ENCODE results near the gene SALL3. TPM values are rescaled to one million over a fixed set of nuclear protein-coding genes. Genes with fewer than 3 reads are reported as not detected.

The SALL3 gene
- total RNA-seq, 2 donors from 2014 or later: 0.05 TPM; not detected in 1

DNA sequence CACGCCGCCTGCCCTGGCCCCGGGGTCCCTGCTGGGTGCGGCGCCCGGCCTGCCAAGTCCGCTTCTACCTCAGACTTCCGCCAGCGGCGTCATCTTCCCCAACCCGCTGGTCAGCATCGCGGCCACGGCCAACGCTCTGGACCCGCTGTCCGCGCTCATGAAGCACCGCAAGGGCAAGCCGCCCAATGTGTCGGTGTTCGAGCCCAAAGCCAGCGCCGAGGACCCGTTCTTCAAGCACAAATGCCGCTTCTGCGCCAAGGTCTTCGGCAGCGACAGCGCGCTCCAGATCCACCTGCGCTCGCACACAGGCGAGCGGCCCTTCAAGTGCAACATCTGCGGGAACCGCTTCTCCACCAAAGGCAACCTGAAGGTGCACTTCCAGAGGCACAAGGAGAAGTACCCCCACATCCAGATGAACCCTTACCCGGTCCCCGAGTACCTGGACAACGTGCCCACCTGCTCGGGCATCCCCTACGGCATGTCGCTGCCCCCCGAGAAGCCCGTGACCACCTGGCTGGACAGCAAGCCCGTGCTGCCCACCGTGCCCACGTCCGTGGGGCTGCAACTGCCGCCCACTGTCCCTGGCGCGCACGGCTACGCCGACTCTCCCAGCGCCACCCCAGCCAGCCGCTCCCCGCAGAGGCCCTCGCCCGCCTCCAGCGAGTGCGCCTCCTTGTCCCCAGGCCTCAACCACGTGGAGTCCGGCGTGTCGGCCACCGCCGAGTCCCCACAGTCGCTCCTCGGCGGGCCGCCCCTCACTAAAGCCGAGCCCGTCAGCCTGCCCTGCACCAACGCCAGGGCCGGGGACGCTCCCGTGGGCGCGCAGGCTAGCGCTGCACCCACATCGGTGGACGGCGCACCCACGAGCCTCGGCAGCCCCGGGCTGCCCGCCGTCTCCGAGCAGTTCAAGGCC is 13.7 kb downstream of the SALL3 start:
- Histone ChIP-seq H3K36me3 (no peaks in the 10 kb centered on the region), H3K4me3 (no peak overlapping the region), H3K9ac (ENCODE audit: low read depth in 2 of 2, low read length in 2 of 2) (no peak overlapping the region), H3K27ac (no peak overlapping the region), H3K27me3 (peaks cover 4% of the 10 kb centered on the region), H3K4me1 (no peaks in the 10 kb centered on the region), H3K9me3 (no peaks in the 10 kb centered on the region)
- no peak for DNase-seq
- intact Hi-C loops (cut with DNase I): no loop called here
- TF ChIP-seq, protein P1, sequence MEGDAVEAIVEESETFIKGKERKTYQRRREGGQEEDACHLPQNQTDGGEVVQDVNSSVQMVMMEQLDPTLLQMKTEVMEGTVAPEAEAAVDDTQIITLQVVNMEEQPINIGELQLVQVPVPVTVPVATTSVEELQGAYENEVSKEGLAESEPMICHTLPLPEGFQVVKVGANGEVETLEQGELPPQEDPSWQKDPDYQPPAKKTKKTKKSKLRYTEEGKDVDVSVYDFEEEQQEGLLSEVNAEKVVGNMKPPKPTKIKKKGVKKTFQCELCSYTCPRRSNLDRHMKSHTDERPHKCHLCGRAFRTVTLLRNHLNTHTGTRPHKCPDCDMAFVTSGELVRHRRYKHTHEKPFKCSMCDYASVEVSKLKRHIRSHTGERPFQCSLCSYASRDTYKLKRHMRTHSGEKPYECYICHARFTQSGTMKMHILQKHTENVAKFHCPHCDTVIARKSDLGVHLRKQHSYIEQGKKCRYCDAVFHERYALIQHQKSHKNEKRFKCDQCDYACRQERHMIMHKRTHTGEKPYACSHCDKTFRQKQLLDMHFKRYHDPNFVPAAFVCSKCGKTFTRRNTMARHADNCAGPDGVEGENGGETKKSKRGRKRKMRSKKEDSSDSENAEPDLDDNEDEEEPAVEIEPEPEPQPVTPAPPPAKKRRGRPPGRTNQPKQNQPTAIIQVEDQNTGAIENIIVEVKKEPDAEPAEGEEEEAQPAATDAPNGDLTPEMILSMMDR (IDR thresholded peaks at IDR 0.05): no peak

DNA sequence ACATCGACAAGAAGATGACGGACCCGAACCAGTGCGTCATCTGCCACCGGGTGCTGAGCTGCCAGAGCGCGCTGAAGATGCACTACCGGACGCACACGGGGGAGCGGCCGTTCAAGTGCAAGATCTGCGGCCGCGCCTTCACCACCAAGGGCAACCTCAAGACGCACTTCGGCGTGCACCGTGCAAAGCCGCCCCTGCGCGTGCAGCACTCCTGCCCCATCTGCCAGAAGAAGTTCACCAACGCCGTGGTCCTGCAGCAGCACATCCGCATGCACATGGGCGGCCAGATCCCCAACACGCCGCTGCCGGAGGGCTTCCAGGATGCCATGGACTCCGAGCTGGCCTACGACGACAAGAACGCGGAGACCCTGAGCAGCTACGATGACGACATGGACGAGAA is 14.4 kb downstream of the SALL3 start:
- Histone ChIP-seq H3K4me1 (no peaks in the 10 kb centered on the region), H3K27me3 (no peaks in the 10 kb centered on the region), H3K9ac (ENCODE audit: low read depth in 2 of 2, low read length in 2 of 2) (no peak overlapping the region), H3K9me3 (no peaks in the 10 kb centered on the region), H3K4me3 (no peak overlapping the region), H3K36me3 (no peaks in the 10 kb centered on the region), H3K27ac (no peak overlapping the region)
- TF ChIP-seq, protein P1 (IDR thresholded peaks at IDR 0.05): no peak
- no peak for DNase-seq
- intact Hi-C loops (cut with DNase I): no loop called here

GRCh38 chr18:78994531-78994930 is 14.9 kb downstream of the SALL3 start:
- Histone ChIP-seq H3K9ac (ENCODE audit: low read depth in 2 of 2, low read length in 2 of 2) (no peak overlapping the region), H3K27ac (no peak overlapping the region), H3K36me3 (no peaks in the 10 kb centered on the region), H3K4me3 (no peak overlapping the region), H3K9me3 (no peaks in the 10 kb centered on the region), H3K4me1 (no peaks in the 10 kb centered on the region), H3K27me3 (no peaks in the 10 kb centered on the region)
- intact Hi-C loops (cut with DNase I): no loop called here
- TF ChIP-seq, protein P1 (IDR thresholded peaks at IDR 0.05): no peak
- DNase-seq: no peak

GRCh38 chr18:78994977-78995582 is 15.5 kb downstream of the SALL3 start:
- Histone ChIP-seq H3K27me3 (no peaks in the 10 kb centered on the region), H3K4me1 (no peaks in the 10 kb centered on the region), H3K27ac (no peak overlapping the region), H3K36me3 (no peaks in the 10 kb centered on the region), H3K4me3 (no peak overlapping the region), H3K9ac (ENCODE audit: low read depth in 2 of 2, low read length in 2 of 2) (no peak overlapping the region), H3K9me3 (no peaks in the 10 kb centered on the region)
- DNase-seq: no peak
- intact Hi-C loops (cut with DNase I): no loop called here
- TF ChIP-seq, protein P1 (IDR thresholded peaks at IDR 0.05): no peak

DNA sequence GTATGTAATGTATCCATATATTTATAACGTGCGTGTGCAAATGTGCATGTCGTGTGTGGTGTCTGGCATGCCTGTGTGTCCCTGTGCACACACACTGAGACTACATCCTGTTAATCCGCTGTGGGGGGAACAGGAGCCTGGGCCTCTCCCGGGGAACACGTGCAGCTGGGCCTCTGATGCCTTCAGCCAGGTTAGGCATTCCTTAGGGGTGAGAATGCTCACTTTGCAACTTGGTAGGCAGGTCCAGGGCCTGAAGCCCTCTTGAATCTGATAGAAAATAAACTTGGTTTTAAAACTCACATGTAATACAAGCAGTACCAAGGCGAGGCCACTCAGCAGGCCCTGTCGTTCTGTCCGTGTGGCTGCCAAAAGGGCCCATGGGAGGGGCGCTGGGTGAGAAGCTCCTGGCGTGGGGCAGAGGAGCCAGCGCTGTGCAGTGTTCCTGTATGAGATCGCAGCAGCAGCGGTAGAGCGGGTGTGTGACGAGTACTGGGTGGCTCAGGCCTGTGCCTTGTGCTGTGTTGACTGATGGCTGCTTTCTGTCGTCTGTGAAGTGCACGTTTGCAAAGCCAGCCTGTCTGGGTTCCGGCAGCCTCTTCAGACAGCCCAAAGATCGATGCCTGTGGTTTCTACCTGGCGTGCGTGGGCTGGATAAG is 16.2 kb downstream of the SALL3 start:
- DNase-seq: no peak
- intact Hi-C loops (cut with DNase I): no loop called here
- H3K9ac ChIP-seq (ENCODE audit: low read depth in 2 of 2, low read length in 2 of 2): no peak overlapping the region

More for the DNA sequence above, 16.2 kb downstream of the SALL3 start:
- Histone ChIP-seq H3K4me1 (no peaks in the 10 kb centered on the region), H3K36me3 (no peaks in the 10 kb centered on the region), H3K27ac (no peak overlapping the region), H3K4me3 (no peak overlapping the region), H3K27me3 (no peaks in the 10 kb centered on the region), H3K9me3 (no peaks in the 10 kb centered on the region)
- TF ChIP-seq, protein P1 (IDR thresholded peaks at IDR 0.05): no peak
